Measurements from ENCODE around the gene BTF3L4.
"Not testable (repeated sequence)": the region's sequence is repeated elsewhere in the genome, so short reads cannot be mapped to it uniquely, and the experiment has no call there.

The BTF3L4 gene

DNA sequence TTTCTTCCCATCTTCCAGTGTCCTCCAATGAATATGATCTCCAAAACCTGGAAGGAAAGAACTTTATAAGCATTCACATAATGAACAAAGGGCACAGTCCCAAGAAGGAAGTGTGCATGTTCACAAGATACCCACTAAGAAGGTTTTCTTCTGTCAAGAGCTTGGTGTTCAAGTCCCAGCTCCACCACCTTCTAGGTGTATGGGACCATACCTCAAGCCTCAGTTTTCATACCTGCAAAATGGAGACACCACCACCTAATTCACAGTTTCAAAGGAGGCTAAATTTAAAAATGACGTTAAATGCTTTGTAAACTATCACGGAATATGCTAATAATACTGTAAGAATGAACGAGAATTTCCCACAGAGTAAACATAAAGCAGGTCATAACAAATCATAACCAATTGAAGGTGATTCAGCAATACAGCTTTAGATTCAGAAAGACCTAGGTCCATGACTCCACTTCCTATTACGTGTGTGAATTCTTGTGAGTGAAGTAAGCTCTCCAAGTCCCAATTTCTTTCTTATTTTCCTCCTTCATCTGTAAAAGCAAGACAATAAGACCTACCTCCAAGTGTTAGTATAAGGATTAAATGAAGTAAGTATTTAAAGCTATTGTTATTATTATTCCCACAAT, 14.4 kb upstream of the BTF3L4 start:
- H3K27me3 Mint-ChIP-seq: no peaks in the 10 kb centered on the region
- H3K36me3 Mint-ChIP-seq (ENCODE audit: low read depth): peaks cover 47% of the 10 kb centered on the region
- H3K4me3 Mint-ChIP-seq: no peak overlapping the region
- H3K9me3 Mint-ChIP-seq: no peaks in the 10 kb centered on the region
- H3K27ac Mint-ChIP-seq: no peak overlapping the region
- peaks cover 7% of the 10 kb centered on the region for H3K4me1 Mint-ChIP-seq (ENCODE audit: low read depth)

DNA sequence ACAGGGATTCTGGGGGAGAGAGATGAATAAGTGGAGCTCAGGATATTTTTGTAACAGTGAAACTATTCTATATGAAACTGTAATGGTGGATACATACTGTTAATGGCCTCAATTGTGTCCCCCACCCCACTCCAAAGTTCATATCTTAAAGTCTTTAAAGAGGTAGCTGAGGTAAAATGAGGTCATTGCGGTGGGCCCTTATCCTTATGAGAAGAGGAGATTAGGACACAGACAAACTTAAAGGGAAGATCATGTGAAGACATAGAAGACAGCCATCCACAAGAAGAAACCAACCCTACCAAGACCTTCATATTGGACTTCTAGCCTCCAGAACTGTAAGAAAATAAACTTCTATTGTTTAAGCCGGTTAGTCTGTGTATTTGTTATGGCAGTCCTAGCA, 10.9 kb upstream of the BTF3L4 start:
- H3K4me3 Mint-ChIP-seq: no peak overlapping the region
- H3K36me3 Mint-ChIP-seq (ENCODE audit: low read depth): peaks cover 36% of the 10 kb centered on the region
- no peak overlapping the region for H3K27ac Mint-ChIP-seq
- H3K4me1 Mint-ChIP-seq (ENCODE audit: low read depth): peaks cover 11% of the 10 kb centered on the region
- no peaks in the 10 kb centered on the region for H3K27me3 Mint-ChIP-seq
- H3K9me3 Mint-ChIP-seq: no peaks in the 10 kb centered on the region

DNA sequence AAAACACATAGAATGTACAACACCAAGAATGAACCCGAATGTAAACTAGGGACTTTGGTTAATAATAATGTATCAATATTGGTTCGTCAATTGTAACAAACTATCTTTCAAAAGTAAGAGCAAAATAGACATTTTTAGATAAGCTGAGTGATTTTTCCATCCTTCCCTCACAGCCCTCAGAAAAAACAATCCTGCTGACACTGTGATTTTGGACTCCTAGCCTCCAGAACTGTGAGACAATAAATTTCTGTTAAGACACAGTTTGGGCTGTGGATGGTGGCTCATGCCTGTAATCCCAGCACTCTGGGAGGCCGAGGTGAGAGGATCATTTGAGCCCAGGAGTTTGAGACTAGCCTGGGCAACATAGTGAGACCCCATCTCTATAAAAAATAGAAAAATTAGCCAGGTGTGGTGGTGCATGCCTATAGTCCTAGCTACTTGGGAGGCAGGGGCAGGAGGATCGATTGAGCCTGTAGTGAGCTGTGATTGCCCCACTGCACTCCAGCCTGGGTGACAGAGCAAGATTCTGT, 10.4 kb upstream of the BTF3L4 start:
- H3K27ac Mint-ChIP-seq, H3K4me3 Mint-ChIP-seq: not testable (repeated sequence)

DNA sequence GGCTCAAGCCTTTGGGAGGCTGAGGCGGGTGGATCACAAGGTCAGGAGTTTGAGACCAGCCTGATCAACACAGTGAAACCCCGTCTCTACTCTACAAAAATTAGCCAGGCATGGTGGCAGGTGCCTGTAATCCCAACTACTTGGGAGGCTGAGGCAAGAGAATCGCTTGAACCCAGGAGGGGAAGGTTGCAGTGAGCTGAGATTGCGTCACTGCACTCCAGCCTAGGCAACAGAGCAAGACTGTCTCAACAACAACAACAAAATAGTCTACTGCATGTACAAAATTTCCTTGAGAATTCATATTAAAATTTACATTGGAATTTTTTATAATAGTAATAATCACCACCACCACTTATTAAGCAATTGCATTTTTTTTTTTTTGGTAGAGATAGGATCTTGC, 6.8 kb upstream of the BTF3L4 start:
- peaks cover 50% of the 10 kb centered on the region for H3K36me3 Mint-ChIP-seq (ENCODE audit: low read depth)
- H3K27ac Mint-ChIP-seq, H3K27me3 Mint-ChIP-seq, H3K4me3 Mint-ChIP-seq, H3K9me3 Mint-ChIP-seq: not testable (repeated sequence)
- peaks cover 36% of the 10 kb centered on the region for H3K4me1 Mint-ChIP-seq (ENCODE audit: low read depth)

More for the DNA sequence above, 10.4 kb upstream of the BTF3L4 start:
- peaks cover 15% of the 10 kb centered on the region for H3K4me1 Mint-ChIP-seq (ENCODE audit: low read depth)
- not testable (repeated sequence) for H3K9me3 Mint-ChIP-seq, H3K27me3 Mint-ChIP-seq
- peaks cover 37% of the 10 kb centered on the region for H3K36me3 Mint-ChIP-seq (ENCODE audit: low read depth)

DNA sequence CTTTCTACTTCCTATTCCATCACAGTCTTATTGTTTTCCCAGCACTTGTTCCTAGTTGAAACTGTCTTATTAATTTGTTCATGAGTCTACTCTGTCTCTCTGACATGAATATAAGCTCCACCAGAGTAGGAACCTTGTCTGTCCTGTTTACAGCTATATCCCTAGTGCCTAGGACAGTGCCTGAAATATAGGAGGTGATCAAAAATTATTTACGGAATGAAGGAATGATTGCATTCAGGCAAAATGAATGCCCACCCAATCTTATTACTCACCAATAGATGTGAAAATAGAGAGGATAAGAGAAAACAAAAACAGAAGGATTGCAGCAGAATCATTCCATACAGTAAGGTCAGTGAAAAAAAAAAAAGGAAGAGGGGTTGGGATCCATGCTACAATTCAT, 2.2 kb upstream of the BTF3L4 start:
- Mint-ChIP-seq H3K9me3 (no peaks in the 10 kb centered on the region), H3K4me3 (peak overlapping the region; percentile 98), H3K4me1 (ENCODE audit: low read depth) (peaks cover 56% of the 10 kb centered on the region), H3K36me3 (ENCODE audit: low read depth) (peaks cover 42% of the 10 kb centered on the region), H3K27ac (peak overlapping the region; percentile 96), H3K27me3 (no peaks in the 10 kb centered on the region)

DNA sequence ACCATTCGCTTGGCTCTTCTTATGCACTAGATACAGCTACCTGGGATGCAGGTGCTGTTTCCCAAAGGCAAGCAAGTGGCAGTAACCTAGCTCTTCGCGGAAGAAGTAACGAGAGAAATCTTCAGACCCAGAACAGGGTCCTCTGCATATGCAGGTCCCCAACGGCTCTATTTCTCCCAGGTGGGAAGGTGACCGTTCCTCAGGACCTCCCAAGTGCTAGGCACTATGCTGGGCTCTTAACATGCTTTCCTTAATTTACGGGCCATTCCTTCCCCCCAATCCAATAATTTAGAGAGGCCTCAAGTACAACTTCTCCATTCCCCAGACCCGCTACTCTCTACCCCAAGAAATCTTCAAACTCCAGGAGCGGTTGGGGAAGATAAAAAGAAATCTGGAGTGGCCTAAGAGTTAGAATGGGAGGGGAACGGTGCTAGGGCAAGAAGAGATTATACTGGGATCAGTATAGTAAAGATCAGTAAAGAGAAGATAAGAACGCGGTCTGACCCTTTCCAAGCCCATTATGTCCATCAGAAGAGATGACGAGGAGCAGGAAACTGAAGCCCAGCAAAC, 1.5 kb upstream of the BTF3L4 start:
- peak overlapping the region; percentile 98 for H3K4me3 Mint-ChIP-seq
- H3K27me3 Mint-ChIP-seq: no peaks in the 10 kb centered on the region
- H3K27ac Mint-ChIP-seq: peak overlapping the region; percentile 96
- H3K4me1 Mint-ChIP-seq (ENCODE audit: low read depth): peaks cover 62% of the 10 kb centered on the region
- H3K9me3 Mint-ChIP-seq: no peaks in the 10 kb centered on the region
- peaks cover 46% of the 10 kb centered on the region for H3K36me3 Mint-ChIP-seq (ENCODE audit: low read depth)

DNA sequence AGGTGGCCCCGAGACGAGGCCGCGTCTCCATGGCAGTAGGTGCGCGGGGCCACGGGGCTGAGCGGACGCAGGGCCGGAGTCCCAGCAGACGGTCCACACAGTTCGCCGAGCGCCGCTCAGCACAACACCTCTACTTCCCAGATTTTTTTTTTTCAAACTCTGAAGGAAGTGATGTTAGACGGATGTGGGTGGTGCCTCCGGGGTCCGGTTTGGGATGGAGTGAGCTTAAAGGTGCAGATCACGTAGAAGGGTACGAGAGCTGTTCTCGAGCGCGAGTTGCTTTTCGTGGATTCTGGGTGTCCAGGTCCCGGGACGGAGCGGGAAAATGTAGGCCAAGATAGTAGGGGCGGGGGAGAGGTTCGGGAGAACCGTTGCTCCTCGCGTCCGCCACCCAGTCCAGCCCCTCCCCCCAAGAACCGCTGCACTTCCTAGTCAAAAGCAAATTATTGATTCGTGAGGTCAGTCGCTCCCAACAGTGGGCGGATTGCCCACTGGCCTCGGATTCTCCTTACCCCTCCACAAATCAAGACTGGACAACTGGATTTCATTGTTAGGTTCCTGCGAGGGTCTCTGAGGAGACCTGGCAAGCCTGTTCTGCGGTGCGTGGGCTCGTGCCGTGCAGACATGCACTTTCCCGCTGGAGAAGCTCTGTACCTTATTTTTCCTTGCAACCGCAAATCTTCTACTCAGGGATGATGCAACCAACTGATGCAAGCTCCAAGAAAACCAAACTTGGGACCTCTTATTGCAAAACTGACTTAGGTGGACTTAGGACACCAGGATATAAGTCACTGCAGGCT, 829 bp upstream of the BTF3L4 start, which contains the start of gene TXNDC12:
Gene TXNDC12, minus strand, starts transcription at position 126 of the 800 bp plus-strand sequence. Its CDS starts 95 bp downstream, at position 31.
- H3K4me1 Mint-ChIP-seq (ENCODE audit: low read depth): peaks cover 64% of the 10 kb centered on the region
- peak within 1 kb of the TSS; percentile 98 for H3K4me3 Mint-ChIP-seq
- peak within 1 kb of the TSS; percentile 96 for H3K27ac Mint-ChIP-seq
- no peaks in the 10 kb centered on the region for H3K9me3 Mint-ChIP-seq
- H3K27me3 Mint-ChIP-seq: no peaks in the 10 kb centered on the region
- peaks cover 47% of the 10 kb centered on the region for H3K36me3 Mint-ChIP-seq (ENCODE audit: low read depth)

DNA sequence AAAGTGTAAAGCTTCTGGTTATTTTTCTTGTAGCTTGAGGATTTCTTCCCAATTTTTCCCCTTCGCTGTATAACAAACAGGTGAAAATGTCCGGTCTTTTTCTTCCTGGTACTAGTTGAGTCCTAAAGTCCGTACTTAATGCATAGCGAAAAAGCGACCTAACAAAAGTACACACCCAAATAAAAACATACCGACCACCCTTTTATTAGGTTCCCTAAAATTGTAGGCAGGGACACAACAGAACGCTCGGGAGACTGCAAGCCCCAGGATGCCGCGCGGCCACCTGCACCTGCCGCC, 281 bp upstream of the BTF3L4 start:
- Mint-ChIP-seq H3K4me3 (peak overlapping the region; percentile 98), H3K4me1 (ENCODE audit: low read depth) (peaks cover 65% of the 10 kb centered on the region), H3K36me3 (ENCODE audit: low read depth) (peaks cover 50% of the 10 kb centered on the region), H3K27me3 (no peaks in the 10 kb centered on the region), H3K27ac (peak overlapping the region; percentile 96), H3K9me3 (no peaks in the 10 kb centered on the region)

DNA sequence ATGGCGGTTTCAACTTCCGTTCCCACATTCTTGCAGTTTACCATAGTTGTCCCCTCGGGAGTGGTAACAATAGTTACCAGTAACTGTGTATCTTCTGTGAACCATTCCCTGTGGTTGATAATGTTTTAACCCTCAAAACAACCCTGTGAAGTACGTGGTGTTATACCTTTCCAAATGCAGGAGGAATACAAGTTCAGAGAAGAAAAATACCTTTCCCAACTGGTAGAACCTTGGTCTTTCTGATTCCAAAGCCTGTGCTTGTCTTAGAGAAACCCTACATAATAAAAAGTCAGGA, 789 bp downstream of the BTF3L4 start:
- peak overlapping the region; percentile 98 for H3K4me3 Mint-ChIP-seq
- peaks cover 50% of the 10 kb centered on the region for H3K36me3 Mint-ChIP-seq (ENCODE audit: low read depth)
- peak overlapping the region; percentile 96 for H3K27ac Mint-ChIP-seq
- no peaks in the 10 kb centered on the region for H3K27me3 Mint-ChIP-seq
- no peaks in the 10 kb centered on the region for H3K9me3 Mint-ChIP-seq
- peaks cover 62% of the 10 kb centered on the region for H3K4me1 Mint-ChIP-seq (ENCODE audit: low read depth)

DNA sequence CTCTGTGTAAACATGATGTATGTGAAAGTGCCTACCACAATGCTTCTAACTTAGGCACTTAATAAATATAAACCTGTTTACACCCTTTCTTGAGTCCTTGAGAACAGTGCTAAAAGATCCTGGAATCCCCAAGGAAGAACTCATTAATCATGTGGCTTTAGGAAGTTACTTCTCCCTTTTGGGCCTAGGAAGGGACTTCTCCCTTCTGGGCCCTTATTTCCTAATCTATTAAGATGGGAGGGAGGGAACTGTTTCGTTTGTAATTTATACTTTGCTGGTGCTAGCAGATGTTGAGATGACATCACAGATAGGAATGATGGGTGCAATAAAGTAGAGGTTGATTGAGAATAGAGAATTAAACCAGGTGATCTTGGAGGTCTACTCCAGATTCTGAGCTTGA, 1.2 kb downstream of the BTF3L4 start:
- Mint-ChIP-seq H3K27ac (peak overlapping the region; percentile 63), H3K9me3 (no peaks in the 10 kb centered on the region), H3K4me1 (ENCODE audit: low read depth) (peaks cover 59% of the 10 kb centered on the region), H3K27me3 (no peaks in the 10 kb centered on the region), H3K4me3 (peak overlapping the region; percentile 98), H3K36me3 (ENCODE audit: low read depth) (peaks cover 46% of the 10 kb centered on the region)

DNA sequence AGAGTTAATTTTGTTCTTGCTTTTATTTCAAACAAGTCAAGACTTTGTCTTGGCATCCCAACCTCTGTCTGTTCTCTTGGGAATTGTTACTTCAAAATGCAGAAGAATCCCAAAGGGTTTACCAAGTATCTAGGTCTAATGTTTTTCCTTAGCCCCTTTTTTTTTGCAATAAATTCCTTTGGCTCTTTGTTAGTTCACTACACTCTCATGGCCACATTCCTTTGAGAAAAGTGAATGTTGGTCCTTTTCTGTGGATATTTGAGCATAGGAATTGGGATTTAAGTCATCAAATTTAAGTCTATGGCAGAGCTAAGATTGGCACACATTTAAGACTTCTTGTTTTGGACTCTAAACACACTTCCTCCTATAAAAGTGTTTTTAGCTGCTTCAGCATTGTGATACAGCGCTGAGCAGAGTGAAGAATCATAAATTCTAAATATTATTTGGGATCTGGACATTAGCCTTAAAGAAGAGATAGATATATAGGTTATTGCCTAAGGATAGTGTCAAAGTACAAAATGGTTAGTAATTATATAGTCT, 1.9 kb downstream of the BTF3L4 start:
- Mint-ChIP-seq H3K4me3 (peak overlapping the region; percentile 98), H3K36me3 (ENCODE audit: low read depth) (peaks cover 46% of the 10 kb centered on the region), H3K27ac (peak overlapping the region; percentile 63), H3K9me3 (no peaks in the 10 kb centered on the region), H3K27me3 (no peaks in the 10 kb centered on the region), H3K4me1 (ENCODE audit: low read depth) (peaks cover 52% of the 10 kb centered on the region)

DNA sequence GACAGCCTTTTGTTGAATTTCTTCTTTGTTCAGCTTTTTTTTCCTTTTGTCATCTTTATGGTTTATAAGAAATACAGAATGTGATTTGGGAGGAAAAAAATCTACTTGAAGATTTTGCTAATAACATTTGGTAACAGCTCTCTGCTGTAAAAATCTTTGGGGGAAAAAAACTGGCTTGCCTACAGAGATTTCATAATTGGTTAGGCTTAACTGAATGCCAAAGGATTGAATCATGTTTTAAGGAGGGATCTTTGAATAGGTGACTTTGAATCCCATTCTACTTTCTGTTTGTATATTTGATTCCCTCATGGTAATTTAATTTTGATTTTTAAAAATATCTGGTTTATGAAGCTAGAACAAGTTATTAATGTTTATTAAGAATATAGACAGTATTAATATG, 3.2 kb downstream of the BTF3L4 start:
- Mint-ChIP-seq H3K36me3 (ENCODE audit: low read depth) (peaks cover 47% of the 10 kb centered on the region), H3K9me3 (no peaks in the 10 kb centered on the region), H3K4me1 (ENCODE audit: low read depth) (peaks cover 43% of the 10 kb centered on the region), H3K27me3 (no peaks in the 10 kb centered on the region), H3K27ac (no peak overlapping the region), H3K4me3 (peak overlapping the region; percentile 22)

DNA sequence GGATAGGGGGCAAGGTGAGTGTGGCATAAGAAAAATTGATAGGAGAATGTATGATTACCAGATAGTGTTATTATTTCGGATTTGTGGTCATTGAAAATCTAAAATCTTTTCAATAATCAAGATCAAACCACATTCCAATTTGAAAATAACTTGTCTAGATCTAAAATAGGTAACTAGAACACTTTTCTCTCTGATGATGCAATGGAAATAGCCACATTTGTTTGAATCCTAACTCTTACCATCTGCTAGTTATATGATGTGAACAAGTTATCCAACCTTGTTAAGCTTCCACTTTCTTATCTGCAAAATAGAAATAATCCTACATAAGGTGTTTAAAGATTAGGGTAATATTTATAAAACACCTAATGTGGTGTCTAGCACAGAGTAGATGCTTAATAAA, 3.8 kb downstream of the BTF3L4 start:
- no peak overlapping the region for H3K4me3 Mint-ChIP-seq
- no peaks in the 10 kb centered on the region for H3K9me3 Mint-ChIP-seq
- H3K4me1 Mint-ChIP-seq (ENCODE audit: low read depth): peaks cover 42% of the 10 kb centered on the region
- H3K27ac Mint-ChIP-seq: no peak overlapping the region
- no peaks in the 10 kb centered on the region for H3K27me3 Mint-ChIP-seq
- H3K36me3 Mint-ChIP-seq (ENCODE audit: low read depth): peaks cover 53% of the 10 kb centered on the region

DNA sequence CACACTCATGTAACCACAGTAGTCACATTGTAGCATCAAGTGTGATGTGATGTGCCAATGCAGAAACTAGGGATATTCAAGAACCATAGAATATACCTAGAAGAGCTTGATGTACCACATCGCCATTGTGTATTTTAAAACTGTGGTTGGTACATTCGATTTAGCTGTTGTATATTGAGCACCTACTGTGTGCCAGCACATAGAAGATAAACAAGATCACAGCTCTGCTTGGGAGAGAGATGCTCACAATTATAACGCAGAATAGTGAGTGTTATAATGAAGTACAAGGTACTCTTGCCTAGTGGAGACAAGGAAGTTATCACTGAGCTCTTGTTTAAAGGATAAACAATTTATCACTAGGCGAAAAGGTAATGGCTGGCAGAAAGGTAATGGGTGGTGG, 4.7 kb downstream of the BTF3L4 start:
- H3K4me3 Mint-ChIP-seq: no peak overlapping the region
- no peaks in the 10 kb centered on the region for H3K9me3 Mint-ChIP-seq
- no peaks in the 10 kb centered on the region for H3K27me3 Mint-ChIP-seq
- peaks cover 57% of the 10 kb centered on the region for H3K36me3 Mint-ChIP-seq (ENCODE audit: low read depth)
- H3K4me1 Mint-ChIP-seq (ENCODE audit: low read depth): peaks cover 42% of the 10 kb centered on the region
- H3K27ac Mint-ChIP-seq: no peak overlapping the region

DNA sequence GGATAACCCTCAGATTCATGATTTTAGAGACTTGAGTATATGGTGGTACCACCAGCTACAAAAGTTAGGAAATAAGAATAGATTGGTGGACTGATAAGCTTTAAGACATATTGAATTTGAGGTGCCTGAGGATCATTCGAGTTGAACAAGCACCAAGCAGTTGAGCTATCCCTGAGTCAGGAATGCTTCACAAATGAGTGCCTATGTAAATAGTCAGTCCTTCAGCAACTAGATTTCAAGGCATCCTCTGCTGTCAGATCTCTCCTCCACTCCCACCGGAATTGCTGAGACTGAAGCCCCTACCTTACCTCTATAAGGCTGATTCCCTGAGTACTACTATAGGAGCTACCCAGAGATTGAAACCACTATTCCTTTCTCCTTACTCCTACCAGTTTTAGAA, 7.1 kb downstream of the BTF3L4 start:
- Mint-ChIP-seq H3K27me3 (no peaks in the 10 kb centered on the region), H3K4me1 (ENCODE audit: low read depth) (peaks cover 27% of the 10 kb centered on the region), H3K9me3 (no peaks in the 10 kb centered on the region), H3K36me3 (ENCODE audit: low read depth) (peaks cover 65% of the 10 kb centered on the region), H3K27ac (no peak overlapping the region), H3K4me3 (no peak overlapping the region)
